Glomerular endothelial cell (primary cell): ENCODE measurements around the gene MFAP3. TPM values are rescaled to one million over a fixed set of nuclear protein-coding genes. Genes with fewer than 3 reads are reported as not detected.
"Not testable (repeated sequence)": the region's sequence is repeated elsewhere in the genome, so short reads cannot be mapped to it uniquely, and the experiment has no call there.

Experiments used
- DNase-seq: peaks from one replicate; pipeline ENCODE4 v3.0.0-alpha.2; 2011; ENCODE audit warnings: low read depth, low spot score; ENCODE audit errors: extremely low read depth
- total RNA-seq: library from RNA; depleted of rRNA; stranded (reverse); fragments of >200 nt; gene quantifications from 2 replicates; pipeline ENCODE4 v1.2.3, GENCODE V29; 2015

The MFAP3 gene
- 52.7 and 72.8 TPM in 2 replicates for total RNA-seq

DNA sequence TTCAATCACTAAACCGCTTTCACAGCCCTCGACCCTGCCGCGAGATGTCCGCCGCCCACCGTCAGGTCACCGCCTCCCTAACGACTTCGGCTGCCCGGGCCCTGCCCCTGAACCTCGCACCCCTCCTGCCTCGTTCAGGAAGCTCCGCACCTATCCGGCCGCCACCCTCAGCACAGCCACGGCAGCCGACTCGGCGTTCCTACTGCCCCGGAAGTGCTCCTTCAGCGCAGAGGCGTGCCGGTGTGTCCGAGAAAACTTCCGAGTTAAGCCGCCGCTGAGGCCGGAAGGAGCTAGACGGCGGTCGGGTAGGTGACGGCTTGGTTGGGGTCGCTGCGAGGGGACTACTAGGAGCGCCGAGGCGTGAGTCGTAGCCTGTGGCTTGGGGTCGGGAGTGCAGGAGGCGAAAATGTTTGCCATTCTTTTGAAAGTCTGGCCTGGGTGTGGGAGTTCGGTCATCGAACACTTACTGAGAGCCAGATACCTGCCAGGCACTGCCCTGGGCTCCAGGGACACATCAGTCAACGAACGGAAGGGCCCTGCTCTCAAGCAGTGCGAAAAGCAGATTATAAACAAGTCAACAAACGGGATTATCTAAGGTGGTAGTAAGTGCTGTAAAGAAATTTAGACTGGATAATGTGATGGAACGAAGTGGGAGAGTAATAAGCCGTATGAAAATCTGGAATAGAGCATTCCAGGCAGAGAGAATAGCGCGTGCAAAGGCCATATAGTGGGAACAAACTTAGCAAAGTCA, at the start of gene MFAP3, which contains the start of gene FAM114A2:
Gene MFAP3, plus strand, starts transcription at position 261 of the 751 bp plus-strand sequence. CDS start 10,756 bp downstream, outside the sequence.
Gene FAM114A2, minus strand, starts transcription at position 204 of the 751 bp plus-strand sequence. CDS start 3,957 bp downstream, outside the sequence.
- peak; percentile 31 for DNase-seq

DNA sequence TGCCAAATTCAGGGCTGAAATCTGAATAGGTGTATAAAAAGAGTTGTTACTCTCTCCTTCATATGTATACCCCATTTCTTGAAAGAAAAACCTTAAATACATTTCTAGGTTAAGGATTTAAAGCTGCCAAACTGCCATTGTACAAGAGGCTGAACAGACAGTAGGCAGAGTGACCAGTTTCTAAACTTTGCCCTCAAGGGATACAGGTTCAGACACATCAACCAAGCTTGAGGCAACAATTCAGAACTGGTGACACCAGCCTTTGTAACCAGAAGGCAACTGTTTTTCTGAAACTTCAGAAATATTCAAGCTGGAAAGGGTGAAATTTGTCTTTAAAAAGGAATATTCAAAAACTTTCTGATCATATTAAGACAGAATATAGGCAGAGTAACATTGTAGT, 47.6 kb upstream of the MFAP3 start:
- no peak for DNase-seq

DNA sequence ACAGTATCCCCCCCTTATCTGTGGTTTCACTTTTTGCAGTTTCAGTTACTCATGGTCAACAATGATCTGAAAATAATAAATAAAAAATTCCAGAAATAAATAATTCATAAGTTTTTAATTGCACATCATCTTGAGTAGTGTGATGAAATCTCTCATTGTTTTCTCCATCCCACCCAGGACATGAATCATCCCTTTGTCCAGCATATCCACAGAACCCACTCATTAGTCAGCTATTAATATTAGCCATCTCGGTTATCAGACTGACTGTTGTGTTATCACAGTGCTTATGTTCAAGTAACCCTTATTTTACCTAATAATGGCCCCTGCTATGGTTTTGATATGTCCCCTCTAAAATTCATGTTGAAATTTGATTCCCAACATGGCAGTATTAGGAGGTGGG, 40.8 kb upstream of the MFAP3 start:
- DNase-seq, result no peak

DNA sequence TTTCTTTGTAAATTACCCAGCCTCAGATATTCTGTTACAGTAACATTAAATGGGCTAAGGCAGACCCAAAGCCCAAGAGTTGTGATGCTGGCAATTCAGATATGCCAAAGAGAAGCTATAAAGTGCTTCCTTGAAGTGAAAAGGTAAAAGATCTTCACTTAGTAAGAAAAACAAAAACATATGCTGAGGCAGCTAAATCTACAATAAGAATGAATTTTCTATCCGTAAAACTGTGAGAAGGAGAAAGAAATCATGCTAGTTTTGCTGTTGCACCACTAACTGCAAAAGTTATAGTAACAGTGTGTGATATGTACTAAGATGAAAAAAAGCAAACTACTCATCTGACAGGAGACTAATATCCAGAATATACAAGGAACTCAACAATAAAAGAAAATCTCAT, 40.0 kb upstream of the MFAP3 start:
- no peak for DNase-seq

DNA sequence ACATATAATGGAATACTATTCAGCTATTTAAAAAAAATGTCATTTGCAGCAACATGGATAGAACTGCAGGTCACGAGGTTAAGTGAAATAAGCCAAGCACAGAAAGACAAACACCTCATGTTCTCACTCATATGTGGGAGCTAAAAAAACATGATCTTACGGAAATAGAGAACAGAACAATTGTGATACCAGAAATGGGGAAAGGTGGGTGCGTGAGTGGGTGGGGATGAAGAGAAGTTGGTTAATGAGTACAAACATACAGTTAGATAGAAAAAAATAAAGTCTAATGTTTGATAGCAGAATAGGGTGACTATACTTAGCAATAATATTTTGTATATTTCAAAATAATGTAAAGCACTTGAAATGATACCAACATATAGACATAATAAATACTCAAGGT, 38.8 kb upstream of the MFAP3 start:
- DNase-seq, result no peak

DNA sequence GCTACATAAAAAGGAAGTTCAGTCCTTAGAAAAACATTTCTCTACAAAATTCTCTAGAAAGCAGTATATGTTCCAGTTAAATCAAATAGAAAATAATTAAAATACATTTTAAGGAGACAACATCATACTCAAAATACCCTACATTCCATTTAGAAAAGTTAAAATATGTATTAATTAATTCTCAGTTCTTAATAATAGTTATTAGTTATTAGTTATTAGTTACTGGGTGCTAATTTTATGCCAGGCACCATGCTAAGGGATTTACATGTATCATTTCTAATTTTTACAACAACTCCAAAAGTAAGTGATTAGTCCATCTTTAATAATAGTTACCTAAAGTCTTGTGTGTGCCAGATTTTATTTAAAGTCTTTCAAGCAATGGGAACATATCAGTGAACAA, 38.1 kb upstream of the MFAP3 start:
- no peak for DNase-seq

DNA sequence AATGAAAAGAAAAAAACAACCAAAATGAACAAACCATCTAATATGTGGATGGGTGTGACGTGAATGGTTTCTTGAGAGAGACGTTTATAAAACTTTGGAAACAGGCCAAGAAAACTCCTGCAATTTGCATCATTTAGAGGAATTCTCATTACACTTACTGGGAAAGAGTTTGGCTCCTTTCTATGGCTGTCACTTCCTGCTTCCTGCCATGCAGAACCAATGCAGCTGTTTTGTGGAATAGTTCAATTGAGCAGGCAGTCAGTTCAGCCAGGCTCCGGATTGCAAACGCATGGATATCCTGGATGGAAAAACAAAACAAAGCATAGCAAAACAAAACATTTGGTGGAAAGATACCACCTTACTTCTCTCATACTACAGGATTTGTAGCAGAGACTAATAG, 36.7 kb upstream of the MFAP3 start:
- DNase-seq, result peak; percentile 99

DNA sequence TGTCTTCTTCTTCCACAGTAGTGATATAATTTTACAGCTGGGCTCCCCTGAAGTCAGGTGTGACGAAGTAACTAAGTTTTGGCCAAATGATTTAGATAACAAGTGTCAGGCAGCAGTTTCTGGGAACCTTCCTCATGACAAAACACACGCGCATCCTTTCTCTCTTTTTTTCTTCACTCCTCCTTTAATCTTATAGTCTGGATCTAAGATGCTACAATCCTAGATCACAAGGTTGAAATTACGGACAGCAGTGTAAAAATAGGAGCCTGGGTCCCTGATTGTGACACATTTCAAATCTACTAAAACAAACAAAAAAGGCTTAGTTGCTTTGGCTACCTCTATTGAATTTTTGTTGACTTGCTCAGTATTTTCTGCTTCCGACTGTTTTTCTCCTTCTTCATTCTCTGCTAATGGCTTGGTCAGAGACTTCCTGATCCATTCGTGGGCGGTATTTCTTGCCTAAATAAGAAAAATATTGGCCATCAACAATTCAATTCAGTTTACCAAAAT, 36.2 kb upstream of the MFAP3 start:
- peak; percentile 29 for DNase-seq

DNA sequence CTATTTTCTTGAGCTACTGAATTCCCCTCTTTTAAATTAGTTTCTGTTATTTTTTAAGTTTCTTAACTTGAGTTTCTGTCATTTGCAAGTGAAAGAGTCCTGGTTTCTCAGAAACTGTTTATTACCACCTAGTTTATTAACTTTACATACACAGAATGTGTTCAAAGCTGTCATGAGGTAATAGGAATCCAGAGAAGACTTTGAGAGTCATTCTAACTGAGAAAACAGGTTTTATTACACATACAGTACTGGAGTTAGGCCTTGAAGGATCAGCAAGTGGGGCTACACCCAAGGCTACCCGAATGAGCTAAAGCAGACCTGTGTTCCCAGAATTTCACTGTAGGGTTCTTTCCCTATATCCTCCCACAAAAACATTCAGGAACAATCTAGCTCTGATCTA, 33.1 kb upstream of the MFAP3 start:
- DNase-seq, result no peak

DNA sequence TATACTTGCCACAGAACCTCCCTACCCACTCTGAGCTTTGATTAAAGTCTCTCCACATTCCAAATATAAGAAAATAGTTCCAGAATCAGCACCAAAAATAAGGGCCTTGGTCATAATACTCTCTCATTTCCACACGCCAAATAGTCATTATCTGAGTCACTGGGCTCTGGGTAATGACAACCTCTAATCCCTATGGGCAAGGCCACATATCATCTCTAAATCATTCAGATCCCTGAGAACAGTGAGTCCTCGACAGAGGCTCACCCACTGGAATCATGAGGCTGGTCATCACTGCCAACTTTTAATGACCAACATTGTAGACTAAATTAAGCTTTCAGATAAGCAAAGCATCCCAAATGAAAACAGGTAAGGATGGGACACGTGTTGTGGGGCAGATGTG, 28.1 kb upstream of the MFAP3 start:
- DNase-seq, result no peak

DNA sequence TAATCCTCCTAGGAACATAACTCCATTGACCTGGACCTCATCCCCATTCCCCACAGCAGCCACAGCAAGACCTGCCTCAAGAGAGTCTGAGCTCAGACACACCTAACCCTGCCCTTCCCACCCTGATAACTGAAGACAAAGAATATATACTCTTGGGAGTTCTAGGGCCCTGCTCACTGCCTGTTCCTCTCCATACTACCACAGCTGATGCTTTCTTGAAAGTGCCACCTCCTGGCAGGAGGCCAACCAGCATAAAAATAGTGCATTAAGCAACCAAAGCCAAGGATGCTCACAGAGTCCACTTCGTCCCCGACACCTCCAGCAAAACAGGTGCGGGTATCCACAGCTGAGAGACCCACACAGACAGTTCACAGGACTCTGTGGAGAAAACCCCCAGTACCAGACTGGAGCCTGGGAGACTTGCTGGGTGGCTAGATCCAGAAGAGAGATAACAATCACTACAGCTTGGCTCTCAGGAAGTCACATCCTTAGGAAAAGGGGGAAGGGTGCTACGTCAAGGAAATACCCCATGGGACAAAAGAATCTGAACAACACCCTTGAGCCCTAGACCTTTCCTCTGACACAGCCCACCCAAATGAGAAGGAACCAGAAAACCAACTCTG, 23.6 kb upstream of the MFAP3 start:
- DNase-seq, result peak; percentile 65

DNA sequence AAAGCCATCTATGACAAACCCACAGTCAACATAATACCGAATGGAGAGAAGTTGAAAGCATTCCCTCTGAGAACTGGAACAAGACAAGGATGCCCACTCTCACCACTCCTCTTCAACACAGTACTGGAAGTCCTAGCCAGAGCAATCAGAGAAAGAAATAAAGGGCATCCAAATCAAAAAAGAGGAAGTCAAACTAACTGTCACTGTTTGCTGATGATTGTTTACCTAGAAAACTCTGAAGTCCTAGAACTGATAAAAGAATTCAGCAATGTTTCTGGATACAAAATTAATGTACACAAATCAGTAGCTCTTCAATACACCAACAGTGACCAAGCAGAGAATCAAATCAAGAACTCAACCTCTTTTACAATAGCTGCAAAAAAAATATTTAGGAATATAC, 19.8 kb upstream of the MFAP3 start:
- not testable (repeated sequence) for DNase-seq

DNA sequence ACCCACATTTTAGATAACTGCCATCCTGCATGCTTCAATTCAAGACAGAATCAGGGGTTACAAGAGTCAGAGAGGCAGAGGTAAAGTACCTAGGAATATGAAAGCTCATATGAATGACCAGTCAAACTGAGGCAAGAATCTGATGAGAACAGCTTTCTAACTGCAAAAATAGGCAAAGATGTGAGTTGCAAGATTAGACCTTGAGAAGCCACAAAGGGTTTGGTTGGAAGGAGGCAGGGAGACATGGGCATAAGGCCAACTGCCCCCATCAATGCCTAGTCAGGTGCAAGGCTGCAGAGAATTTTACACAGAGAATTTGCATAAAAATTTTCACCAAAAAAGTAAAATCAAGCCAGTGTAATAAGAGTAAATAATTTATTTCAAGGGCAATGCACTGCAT, 12.8 kb upstream of the MFAP3 start:
- no peak for DNase-seq

DNA sequence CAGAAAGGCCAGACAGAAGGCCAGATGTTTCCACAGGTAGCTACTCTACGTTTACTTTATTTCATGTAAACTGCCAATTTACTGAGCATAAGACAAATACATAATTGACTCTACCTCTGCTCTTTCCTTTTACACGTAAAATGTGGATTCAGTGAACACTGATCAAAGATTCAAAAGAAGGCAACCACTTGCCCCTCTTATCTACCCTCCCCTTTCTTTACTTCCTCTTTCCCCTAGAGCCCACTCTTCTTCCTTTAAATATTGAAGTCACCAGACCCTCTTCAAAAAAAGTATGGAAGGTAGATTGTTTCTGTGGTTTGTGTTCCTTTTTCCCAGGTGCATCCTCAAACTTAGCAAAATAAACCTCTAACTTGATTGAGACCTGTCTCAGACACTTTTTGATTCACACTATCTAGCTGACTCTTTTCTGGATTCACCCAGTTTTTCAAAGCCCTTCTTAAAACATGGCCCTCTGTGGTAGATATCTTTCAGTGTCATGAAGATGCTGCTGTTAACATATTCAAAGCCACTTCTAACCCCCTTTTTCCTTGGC, 6.8 kb upstream of the MFAP3 start:
- no peak for DNase-seq

DNA sequence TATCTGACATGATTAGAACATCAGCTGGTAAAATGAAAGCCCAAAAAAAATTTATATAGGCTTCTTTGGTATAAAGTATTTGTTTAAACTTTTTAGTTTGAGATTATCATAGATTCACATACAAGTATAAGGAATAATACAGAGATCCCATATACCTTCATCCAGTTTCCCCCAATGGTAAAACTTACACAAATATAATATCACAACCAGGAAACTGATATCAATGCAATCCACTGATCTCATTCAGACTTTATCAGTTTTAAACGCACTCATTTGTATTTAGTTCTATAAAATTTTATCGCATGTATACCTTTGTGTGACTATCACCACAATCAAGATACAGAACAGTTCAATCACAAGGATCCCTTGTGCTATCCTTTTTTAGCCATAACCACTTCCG, 3.8 kb upstream of the MFAP3 start:
- no peak for DNase-seq

DNA sequence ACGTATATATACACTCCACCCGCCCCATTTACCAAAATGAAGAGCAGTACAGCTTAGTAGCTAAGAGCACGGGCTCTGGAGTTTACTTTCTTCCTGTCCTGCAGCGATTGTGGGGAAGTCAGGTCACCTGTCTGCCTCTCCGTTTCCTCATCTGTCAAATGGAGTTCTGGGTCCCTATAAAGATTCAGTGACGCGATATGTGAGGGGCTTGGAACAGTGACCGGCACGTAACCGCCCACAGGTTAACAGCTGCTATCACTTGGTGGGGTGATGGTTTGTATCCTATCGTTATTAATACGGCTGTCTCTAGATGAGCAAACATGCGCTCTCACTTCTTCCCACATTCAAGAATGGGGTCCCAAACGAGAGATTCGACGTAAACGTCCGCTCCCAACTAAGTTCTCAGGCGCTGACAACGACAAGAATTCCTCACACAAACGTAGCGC, 483 bp upstream of the MFAP3 start:
- peak; percentile 36 for DNase-seq

DNA sequence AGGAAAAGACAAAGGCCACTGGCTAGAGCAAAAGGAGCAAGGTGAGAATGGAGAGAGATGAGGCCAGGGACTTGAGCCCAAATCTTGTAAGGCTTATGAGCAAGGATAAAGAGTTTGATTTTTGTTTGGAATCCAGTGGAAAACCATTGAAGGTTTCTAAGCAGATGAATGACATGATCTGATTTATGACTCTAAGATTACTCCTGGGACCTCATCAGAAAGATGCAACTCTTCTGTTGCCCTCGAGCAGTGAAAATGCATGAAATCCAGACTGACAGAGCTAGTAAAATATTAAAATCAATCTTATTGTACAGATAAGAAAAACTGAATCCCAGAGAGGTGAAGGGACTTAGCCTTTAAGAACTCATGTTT, 677 bp downstream of the MFAP3 start:
- DNase-seq, result no peak

DNA sequence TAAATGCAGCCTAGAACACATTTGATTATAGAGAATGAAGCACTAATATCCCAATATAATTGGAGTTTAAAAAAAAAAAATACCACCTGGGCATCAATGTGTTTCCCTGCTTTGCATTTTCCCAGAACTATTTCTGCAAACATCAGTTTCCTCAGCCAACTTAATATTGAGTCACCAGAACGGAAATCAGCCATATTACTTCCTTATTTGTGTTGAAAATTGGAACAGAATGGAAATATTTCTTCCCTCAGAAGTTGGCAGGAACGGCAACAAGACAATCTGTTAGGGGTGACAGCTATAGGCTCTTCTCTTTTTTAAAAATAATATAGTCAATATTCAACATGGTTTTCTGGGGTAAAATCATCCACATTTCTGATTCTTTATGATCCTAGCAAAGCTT, 4.0 kb downstream of the MFAP3 start:
- DNase-seq, result peak; percentile 57

DNA sequence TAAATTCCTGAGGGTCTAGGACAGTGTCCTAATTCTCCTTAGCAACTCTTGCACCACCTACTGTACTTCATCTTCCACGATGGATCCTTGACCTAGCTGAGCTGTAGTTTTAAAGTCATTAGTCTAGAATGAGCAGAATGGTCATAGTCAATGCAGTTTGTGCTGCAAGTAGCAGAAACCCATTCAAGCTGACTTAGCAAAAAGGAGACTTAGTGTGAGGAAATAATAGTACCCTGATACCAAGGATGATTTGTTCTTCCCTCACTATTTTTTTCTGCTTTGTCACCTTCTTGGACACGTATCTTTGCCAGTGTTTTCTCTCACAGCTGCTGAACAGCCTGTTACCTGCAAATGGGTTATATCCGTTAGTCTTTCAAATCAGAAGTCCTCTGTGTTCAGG, 5.3 kb downstream of the MFAP3 start:
- no peak for DNase-seq

DNA sequence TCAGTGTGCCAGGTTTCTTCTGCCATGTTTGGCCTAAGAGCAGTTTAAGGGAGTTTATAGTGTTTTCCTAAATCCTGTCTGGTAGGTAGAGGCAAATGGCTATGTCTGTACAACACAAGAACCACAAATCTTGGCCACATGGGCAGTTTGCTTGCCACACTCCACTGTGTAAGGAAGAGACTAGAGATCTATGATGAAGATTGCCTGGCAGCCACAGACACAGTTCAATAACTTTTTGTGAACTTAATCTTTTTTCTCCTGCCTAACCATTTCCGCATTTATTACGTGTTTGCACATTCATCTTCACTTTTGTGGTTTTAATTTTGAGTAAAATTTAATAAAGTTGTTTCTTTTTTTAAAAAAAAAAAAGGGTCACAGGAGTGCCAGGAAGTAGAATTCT, 5.8 kb downstream of the MFAP3 start:
- DNase-seq, result no peak

DNA sequence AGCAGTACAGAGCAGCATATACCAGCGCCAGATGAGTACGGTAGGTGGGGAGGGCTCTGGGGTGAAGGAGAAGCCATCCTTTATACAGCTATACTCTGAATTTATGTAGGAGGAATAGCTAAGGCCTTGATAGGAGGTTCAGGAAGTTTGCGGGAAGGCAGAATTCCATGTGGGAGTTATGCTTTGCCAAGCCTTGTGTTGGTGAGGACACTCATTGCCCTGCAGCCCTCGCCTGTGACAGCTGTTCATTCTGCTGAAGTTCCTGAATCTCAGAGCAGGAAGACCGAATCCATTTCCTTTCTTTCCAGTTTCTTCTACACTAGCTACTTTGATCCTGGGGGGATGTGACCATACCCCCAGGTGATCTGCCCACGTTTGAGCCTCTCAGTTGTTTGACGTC, 7.7 kb downstream of the MFAP3 start:
- DNase-seq, result no peak

DNA sequence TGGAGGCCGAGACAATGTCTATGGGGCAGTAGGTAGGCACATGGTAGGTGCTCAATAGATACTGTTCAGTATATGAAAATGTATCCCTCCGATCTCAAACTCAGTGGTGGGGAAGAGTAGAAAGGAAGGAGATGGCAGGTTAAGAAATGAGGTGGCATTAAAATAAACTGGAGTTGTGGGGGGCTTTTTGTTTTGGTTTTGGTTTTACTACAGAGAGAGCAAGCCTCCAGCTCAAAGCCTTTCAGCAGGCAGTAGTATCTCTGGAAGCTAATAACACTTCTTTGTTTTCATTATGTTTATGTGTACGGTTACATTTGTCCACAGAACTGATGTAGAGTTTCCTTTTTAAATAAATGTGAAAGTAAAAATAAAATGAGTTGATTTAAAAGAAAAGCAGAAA, 8.6 kb downstream of the MFAP3 start:
- DNase-seq, result no peak
